GM19193 (cell line): ENCODE data around the gene TIPRL.

ENCODE experiments used
- POLR2A ChIP-seq: IDR thresholded peaks from 4 replicates; pipeline ENCODE4 v1.6.1; 2011; ENCODE audit not compliant: insufficient read depth, insufficient read length; ENCODE audit errors: extremely low read depth

TIPRL gene

GRCh38 chr1:168178638-168179437 lies at the start of gene TIPRL:
Gene TIPRL (plus strand): TSS chr1:168178962. CDS start chr1:168179078, 116 bp downstream.
- peak; percentile 84 for TF ChIP-seq POLR2A

DNA sequence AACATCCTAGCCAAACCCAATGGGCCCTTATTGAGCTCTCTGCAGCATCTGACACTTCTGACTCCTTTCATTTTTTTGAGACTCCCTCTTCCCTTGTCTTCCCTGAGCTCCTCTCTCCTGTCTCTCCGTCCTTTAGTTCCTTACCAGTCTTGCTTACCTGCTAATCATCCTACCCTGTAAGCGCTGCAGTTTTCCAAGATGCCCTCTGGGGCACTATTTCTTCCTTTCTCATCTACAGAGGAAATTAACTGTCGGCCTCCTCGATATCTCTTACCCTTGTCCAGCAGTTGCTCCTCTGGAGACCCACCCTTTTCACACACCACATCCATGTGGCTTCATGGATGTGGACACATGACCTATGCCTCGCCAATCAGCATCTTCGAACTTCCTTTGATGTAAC lies 48.8 kb upstream of the TIPRL start:
- TF ChIP-seq POLR2A: no peak

GRCh38 chr1:168134132-168134531 lies 44.6 kb upstream of the TIPRL start:
- TF ChIP-seq POLR2A: no peak

- TF ChIP-seq POLR2A: no peak
Measured at GRCh38 chr1:168134642-168135041, 44.1 kb upstream of the TIPRL start.

DNA sequence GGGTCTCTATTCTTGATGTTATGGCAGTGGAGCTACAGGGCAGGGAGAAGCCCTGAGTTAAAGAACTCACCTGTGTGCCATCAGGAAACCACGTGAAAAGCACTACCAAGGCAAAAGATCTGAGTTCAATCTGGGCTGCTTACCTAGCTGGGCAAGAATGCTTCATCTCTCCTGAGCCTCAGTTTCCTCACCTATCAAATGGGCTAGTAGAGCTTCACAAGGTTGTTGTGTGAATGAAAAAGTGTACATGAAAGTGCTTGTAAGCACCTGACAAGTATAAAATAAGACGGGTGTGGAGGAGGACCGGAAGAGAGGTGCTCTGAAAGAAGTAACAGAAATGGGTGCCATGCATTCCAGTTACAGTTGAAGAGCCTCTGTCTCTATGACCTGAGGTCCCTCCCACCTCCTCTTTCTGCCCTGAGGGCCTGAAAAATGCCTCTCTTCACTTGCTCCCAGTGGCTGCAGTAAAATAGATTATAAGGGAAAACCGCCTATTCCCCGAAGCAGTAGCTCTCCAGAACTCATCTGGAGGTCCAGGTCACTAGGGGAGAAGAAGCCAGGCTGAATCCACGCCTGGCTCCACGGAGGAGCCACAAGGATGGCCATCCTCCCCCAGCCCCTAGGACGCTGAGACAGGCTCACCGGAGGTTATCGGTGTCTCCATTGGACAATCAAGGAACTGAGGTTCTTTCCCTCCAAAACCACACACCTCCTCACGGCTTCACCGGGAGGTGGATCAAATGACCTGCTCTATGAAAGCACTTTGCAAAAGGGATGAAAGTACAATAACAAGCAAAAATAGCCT lies 43.4 kb upstream of the TIPRL start:
- no peak for TF ChIP-seq POLR2A

DNA sequence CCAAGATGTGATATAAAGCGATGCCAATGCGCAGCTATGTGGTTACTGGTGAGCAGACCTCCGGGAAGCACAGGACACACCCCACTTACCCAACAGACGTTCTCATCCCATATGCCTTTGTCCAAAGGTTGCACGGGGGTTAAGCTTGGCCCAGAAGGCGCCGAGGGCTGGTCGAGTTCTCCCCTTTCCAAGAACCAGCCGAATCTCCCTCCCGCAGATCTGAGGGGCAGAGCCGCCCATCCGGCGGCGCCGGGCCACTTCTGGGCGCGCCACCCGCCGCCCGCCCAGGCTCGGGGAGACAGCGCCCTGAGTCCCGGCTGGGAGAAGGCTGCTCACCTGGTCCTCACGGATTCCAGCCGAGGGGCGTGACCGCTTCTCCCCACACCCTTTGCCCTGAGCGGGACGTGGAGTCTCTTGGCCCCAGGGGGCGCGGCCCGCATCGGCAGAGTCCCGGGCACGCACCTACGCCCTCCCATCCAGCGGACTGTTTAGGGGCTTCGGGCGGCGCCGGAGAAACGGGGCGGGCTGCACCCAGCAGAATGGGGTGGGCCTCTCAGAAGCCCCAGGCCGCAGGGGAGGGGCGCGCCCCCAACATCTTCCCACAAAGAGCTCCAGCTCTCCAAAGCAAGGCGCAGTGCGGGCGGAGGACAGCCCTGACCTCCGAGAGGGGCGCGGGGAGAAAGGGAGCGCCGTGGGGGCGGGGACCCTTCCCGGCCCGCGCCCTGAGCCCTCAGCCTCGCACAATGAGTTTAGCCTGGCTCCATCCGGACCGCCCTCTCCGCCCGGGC lies 42.6 kb upstream of the TIPRL start:
- TF ChIP-seq POLR2A: no peak

- TF ChIP-seq POLR2A: no peak
Measured at GRCh38 chr1:168136709-168137514, 41.9 kb upstream of the TIPRL start, which contains the start of gene GPR161. Gene GPR161 (minus strand): TSS chr1:168136930. CDS start chr1:168104850, 32,080 bp downstream.

- TF ChIP-seq POLR2A: no peak
Measured at GRCh38 chr1:168137515-168137821, 41.3 kb upstream of the TIPRL start.

DNA sequence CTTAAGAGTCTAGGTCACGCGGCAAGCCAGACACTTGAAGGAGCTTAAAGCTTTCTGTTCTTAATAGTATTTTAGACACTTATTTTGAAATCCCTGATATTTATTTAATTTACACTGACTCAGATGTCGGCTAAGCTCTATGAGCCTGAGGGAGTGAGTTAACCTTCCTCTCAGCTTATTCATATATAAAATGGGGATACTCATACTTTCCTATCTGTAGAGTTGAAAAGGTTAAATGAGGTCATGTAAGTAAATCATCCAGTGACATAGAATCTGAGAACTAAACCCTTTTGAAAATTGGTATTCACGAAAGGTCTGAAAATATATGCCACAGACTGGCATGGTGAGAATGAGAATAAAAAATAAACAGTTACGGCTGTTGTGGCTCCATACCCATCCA lies 40.6 kb upstream of the TIPRL start:
- TF ChIP-seq POLR2A: no peak

GRCh38 chr1:168139070-168139469 lies 39.7 kb upstream of the TIPRL start:
- no peak for TF ChIP-seq POLR2A

DNA sequence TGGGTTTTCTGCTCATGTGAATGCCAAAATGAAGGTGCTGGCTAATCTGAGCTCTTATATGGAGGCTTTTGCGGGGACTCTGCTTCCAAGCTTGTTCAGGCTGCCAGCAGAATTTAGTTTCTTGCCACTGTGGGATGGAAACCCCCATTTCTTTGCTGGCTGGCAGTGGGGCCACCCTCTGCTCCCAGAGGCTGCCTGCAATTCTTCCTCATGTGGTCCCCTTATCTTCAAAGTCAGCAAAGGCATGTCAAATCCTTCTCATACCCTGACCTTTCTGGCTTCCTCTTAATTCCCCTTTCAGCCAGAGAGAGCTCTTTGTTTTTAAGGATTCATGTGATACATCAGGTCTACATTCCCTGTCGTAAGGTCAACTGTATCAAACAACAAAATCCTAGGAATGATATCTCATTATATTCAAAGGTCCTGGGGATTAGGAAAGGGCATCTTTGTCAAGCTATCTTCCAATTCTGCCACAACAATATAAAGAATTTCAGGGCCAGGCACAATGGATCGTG lies 36.8 kb upstream of the TIPRL start:
- TF ChIP-seq POLR2A: no peak

DNA sequence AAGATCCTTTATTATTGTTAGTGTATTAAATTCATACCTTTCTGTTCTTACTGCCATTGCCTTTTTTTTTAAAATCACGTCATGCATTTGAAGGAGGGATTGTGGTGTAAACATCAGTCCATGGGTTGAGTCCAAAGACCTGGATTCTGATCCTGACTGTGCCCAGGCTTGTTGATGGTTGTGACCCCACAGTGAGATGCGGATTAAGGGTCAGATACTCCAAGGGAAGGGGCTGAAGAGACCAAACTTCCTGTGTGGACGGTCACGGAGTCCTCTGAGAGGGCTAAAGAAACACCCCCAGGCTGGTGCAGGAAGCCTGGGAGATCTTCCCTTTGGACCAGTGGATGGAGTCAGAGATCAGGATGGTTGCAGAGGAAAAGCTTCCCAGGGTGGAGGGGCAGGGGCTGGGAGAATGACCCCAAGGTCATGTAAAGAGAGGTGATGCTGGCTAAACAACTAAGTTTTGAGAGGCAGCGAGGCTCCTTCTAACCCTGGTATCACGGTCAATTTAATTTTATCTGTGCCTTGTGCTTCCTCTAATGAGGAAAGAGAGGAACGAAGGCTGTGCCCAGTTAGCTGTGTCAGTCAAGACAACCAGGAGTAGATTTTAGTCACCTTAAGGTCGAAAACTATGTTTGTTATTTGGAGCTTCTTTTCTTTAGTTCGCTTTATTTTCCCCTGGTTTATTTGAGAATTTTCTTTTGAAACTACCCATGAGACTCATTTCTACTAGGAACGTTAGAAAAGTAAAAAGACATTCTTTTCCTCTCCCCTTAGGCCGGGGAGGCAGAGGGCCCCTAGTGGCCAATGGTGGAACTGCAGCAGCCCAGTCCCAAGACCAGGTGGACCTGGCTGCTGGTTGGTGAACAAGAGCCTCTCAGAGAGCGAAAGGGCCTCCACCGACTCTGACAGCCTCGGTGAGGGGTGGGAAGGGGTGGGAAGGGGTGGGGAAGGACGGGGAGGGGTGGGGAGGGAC lies 33.3 kb upstream of the TIPRL start:
- TF ChIP-seq POLR2A: no peak

DNA sequence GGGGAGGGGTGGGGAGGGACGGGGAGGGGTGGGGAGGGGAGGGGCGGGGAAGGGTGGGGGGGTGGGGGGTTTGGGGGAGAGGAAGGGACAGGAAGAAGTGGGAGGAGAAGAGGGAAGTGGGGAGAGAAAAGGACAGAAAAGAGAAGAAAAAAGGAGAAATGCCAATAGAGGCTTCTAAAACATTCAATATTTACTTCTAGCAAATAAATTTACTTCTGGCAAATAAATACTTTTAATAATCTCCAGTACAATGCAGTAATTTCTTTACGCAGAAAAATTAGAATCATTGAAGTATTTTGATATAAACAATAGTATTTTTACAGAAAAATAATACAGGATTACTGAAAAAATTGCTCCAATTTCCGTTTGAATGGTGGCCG lies 32.6 kb upstream of the TIPRL start:
- no peak for TF ChIP-seq POLR2A
